DMS79 treated with DMSO at 0.1 percent for 48 hours (cell line): Measurements from ENCODE around the gene IL17A.

ENCODE experiments used
- DNase-seq: peaks from one replicate; lab custom pipeline; 2025; lab: John Stamatoyannopoulos, UW

IL17A gene

DNA sequence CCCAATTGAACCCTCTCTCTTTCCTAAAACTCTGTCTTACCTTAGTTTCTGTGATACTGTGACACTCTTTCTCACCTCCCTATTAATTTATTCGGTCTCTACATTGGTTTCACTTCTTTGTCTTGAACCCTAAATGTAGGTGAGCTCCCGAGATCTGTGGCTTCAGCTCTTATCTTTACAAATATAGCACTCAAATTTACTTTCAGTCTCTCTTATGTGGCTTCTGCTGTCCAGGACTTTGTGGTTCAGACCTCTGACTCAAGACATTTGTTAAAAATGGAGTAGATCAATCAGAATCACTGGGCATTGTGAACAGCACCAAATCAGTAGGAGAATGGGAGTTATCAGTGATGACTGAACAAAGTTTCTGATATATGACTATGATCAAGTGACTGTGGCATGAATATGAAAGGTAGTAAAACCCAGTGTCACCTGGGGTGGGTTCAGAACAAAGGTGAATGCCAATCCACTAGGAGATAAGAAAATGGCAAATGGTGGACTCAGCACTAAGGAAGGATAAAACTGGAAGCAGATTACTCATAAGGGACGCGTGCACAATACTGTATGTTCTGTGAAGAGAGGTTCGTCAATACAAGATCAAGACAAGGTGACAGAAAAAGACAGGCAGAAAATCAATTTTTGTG lies 30.9 kb downstream of the IL17A start:
- DNase-seq: no peak

DNA sequence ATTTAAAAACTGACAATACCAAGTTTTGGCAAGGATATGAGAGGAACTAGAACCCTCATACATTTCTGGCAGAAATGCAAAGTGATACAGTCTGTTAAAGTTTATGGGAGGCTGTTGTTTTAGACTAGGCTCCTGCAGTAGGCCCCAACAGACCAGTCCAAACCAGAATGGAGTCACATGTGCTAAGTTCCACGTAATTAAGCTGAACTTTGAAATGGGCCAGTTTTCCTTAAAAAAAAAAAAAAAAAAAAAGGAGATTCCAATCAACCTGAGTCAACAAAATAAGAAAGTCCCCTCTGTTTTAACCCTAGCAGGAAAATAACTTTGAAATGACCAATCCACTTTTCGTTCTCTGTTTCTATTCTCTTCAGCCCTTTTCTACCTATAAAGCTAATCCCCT lies 31.6 kb downstream of the IL17A start:
- DNase-seq: no peak

DNA sequence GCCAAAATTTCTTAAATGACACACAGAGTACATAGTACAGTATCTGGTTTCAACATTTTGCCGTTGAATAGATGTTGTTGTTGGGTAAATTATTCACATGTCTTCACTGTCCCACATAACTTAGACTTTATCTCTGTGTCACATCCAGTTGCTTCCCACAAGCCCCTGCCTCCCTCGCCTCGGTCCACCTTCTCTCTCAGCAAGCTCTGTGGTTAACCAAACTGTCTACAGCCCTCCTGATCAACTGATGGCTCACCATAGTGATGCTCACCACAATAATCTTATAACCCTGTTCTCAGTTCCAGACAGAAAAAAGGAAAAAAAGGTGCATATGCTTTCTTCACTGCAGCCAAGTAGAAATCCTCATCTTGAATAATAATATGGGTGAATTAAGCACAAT lies 35.1 kb downstream of the IL17A start:
- DNase-seq: no peak

DNA sequence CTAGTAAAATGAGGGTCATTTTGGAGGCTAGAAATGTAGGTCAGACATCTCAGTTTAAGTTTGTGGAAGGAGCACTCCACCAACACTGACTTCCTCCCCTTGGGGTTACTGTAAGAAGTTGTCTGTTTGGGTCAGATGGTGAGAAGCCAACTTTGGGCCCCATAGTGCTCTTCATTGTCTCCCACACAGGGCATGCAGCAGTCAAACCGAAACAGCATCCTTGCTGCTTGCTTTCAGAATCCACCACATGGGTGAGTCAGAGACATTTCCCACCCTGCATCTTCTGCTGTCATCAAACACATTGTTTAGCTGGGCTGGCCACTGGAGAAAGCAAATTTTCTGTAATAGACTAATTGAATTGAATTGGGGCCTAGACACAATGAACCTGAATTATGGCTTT lies 41.3 kb downstream of the IL17A start:
- DNase-seq: no peak

DNA sequence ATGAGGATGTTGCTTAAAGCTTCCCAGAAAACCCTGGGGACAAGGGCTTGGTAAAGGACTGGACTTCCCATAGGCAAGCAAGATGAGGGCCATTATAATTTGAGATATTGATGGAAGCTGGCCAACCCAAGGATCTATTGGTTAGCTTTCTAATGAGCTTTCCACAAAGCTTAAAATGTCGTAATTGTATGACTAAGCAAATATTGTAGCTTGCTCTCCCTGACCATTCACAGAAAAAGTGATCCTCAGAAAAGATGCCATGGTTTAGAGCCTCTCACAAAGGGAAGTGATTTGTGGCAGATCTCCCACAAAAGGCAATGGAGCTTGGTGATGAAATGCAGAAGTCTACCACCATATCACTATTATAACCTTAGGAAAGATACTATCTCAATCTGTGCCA lies 44.5 kb downstream of the IL17A start:
- no peak for DNase-seq

DNA sequence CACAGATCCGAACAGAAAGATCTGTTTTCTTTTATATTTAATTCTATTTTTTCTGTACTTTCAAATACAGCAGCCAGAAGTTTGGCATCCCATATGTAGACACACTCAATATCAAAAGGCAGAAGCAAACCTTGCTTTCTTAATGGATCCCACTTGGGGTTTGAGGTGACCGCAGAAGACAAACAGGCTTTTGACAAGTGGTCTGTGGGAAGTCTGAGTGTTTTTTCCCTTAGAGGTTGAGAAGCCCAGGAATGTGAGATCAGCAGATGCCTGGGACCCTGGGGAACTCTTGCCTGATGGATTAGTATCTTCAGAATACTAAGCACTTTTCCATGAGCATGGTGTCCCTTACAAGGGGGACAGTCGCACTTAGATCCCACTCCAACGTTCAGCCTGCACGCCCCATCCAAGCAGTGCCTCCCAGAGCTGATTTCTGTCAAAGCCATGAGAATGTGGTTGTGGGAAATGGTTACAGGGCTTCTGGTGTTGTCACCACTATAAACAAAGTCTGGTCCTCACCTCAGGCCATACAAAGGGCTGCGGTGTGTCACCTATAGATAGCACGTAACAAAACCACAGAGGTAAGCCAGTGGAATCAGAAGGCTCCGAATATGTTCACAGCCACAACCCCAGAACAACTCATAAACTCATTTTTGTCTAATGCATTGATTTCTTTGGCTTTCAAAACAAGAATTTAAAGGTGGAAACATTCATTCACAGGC lies 45.4 kb downstream of the IL17A start:
- DNase-seq: peak; percentile 30

DNA sequence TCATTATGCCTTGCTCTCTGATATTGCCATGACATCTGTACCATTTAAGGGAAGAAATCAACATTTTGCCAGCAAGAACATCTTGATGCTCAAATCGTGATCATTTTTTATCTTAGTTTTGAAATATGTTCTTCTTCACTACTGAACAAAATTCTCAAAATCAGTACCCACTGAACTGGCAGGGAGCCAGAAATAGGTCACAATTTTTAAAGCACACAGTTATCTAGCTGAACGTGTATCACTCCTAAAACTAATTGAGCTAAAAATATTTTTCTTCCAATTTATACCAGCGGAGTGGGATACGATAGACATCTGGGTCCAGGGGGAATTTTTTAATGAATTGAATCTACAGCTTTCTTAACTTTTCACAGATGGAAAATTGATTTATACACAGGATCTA lies 46.8 kb downstream of the IL17A start:
- DNase-seq: no peak

DNA sequence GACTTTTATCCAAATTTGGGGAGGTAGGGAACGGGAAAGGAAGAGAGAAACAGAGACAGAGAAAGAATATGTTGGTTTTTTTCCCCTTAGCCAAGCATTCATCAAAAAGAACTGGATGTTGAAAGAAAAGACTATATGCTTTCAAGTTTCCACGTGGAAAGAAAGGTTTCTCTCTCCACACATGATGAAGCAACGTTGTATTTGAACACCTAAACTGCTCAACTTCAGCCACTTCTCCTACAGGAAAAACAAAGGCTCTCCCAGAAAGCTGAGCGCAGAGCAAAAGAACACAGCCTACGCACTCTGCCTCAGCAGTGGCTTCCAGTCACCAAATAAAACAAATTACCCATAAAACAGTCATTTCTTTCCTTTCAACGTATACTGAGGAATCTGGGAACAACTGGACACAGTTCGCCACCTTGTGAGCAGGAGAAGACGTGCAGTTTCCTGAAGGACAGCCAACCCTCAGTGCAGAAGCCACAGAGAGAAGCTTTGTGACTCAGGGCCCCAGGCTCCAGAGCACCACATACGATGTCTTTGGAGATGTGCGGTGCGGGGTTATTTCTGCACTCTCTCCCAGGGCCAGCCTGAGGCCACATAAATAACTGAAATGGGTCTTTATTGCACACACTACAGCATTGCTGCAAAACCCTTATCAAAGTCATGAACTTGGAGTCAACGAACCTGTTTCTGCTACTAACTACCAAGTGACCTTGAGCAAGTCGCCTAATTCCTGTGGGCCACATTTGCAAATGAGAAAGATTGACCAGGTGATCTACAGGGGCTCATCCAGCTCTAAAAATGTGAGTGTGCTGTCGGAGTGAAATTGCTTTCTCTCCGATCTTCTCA lies 48.0 kb downstream of the IL17A start:
- DNase-seq: no peak
